22Rv1 (cell line): ENCODE measurements around the gene LARP4B.

Source experiments
- CTCF ChIP-seq: fragments of 450-650 bp; IDR thresholded peaks from 2 replicates; pipeline ENCODE4 v1.5.1; 2017; ENCODE audit warnings: mild to moderate bottlenecking
- ZFX ChIP-seq: fragments of 450-650 bp; IDR thresholded peaks from 2 replicates; pipeline ENCODE4 v1.6.1; 2017; ENCODE audit warnings: antibody characterized with exemption, borderline replicate concordance

GRCh38 chr10:938941-939678, 7.6 kb upstream of the LARP4B start:
- TF ChIP-seq CTCF: no peak
- no peak for TF ChIP-seq ZFX
